Hindlimb muscle (tissue), 1 donor: ENCODE results near the gene ACSM6. TPM values are rescaled to one million over a fixed set of nuclear protein-coding genes. Genes with fewer than 3 reads are reported as not detected.
A peak's percentile ranks its signal among the peaks of the same experiment; 100 is the strongest.

ENCODE experiments used
- DNase-seq: peaks from one replicate; pipeline ENCODE4 v3.0.0-alpha.2; 2013
- polyA plus RNA-seq: library from polyadenylated mRNA; unstranded; fragments of 120-200 nt; gene quantifications from one replicate; pipeline ENCODE4 v1.2.1, GENCODE V29; 2013; ENCODE audit not compliant: insufficient read length

Gene ACSM6
- polyA plus RNA-seq, 1 donor = not detected

DNA sequence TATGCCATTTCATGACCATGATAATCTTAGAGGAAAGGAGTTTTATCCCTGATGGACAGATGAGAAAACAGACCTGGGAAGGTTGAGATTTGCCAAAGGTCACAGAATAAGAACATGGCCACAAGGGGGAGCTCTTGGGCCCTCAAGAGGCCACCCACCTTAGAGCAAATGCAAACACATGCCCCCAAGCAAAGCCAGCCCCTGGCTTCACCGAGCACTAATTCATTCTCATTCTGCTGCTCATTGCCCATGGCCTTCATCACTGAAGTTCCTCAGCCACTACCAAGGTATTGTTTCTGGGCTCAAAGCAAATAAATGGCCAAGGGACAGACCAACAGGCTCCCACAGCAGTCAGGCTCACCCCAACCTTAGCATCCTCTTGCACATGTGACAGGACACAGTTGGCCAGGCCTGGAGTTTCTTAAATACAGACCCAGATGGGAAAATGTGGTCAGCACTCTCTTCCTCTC is 52.6 kb downstream of the ACSM6 start:
- peak; percentile 54 for DNase-seq

DNA sequence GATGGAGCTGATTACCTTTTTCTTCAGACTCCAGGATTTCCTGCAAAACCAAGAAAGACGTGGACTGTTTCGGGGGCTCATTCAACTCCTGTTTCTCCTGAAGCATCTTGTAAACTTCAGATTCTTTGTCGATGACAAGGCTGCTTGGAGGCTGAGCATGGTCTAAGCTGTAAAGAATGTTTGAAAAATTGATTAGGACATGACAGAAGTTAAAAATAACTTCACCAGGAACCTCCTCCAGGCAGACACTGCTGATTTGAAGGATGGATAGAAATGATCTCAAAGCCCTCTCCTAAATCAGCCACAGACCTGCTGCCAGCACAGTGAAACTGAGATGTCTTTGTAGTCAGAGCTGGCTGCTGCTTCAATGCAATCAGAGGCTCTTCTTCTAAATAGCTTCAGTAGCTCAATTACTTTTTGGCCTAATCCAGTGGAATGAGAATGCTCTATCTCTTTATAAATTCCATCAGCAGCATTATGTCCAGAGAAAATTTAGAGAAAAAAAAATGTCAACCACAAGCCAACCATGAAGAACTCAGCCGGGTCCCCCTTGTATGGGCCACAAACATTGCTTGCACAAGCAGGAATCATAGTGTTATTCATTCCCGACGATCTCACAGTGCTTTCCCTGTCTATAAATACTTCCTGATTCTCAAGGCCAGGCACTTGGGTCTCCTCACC is 53.3 kb downstream of the ACSM6 start:
- DNase-seq = no peak

DNA sequence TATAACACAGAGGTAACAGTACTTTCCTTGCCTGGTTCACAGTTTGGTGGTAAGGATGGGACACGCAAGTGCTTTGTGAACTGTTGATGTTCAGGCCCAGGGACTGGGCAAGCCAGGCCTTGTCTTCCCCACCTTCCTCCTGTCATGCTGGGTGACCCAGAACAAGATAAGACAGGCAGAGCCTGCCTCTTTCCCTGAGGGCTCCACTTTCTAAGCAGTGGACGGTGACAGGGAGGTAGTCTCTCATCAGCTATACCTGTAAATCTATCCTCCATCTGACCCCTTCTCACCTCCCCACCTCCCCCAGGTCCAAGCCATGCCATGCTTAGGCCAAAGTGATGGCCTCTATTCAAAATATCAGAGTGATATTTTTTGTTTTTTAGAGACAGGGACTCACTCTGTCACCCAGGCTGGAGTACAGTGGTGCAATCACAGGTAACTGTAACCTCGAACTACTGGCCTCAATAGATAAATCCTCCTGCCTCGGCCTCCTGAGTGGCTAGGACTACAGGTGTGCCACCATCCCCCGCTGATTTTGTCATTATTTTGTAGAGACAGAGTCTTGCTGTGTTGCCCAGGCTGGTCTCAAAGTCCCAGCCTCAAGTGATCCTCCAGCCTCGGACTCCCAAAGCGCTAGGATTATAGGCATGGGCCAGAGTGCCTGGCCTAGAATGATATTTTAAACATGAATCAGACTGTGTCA is 54.0 kb downstream of the ACSM6 start:
- DNase-seq = no peak

GRCh38 chr10:95248989-95249388 is 55.0 kb downstream of the ACSM6 start:
- DNase-seq = no peak

DNA sequence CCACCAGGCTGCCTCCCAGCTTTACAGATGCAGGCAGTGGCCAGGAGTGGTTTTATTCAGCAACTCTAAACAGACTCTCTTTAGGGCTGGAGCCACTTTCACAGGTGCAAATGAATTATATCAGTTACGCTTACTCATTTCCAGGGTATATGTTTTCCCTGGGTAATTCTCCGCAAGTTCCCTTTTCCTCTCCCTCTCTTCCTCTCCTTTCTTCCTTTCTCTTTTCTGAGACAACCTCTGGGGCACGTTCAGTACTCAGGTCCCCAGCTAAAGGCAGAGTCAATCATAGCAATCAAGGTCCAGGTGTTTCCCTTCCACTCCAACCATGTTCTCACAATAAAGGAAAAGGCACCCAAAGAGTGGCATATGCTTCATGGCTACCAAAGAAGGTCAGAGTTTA is 55.4 kb downstream of the ACSM6 start:
- no peak for DNase-seq

GRCh38 chr10:95250856-95251255 is 56.8 kb downstream of the ACSM6 start:
- no peak for DNase-seq

DNA sequence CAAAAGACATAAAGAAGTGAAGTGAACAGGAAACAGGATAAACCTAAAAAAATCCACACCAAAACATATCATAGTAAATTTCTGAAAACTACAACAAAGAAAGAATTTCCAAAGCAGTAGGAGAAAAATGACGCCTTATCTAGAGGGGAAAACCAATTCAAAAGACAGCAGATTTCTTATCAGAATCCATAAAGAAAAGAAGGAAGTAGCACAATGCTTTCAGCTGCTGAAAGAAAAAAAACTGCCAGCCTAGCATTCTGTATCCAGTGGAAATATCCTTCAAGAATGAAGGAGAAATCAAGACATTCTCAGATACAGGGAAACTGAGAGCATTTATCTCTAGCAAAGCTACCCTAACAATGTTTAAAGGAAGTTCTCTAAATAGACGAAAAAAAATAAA is 59.0 kb downstream of the ACSM6 start:
- no peak for DNase-seq

DNA sequence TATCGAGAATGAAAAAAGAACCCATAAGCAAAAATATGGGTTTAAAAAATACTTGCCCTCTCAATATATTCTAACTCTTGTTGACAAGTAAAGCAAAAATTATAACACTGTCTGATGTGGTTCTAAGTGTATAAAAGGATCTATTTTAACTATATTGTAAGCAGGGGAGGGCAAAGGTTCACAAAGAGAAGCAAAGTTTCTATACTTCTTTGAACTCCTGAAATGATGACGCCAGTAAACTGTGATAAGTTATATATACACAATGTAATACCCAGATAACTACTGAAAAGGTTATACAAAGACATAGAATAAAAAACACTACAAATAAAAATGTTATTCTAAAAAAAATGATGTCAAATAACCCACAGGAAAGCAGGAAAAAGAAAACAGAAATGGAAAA is 59.6 kb downstream of the ACSM6 start:
- DNase-seq = no peak

DNA sequence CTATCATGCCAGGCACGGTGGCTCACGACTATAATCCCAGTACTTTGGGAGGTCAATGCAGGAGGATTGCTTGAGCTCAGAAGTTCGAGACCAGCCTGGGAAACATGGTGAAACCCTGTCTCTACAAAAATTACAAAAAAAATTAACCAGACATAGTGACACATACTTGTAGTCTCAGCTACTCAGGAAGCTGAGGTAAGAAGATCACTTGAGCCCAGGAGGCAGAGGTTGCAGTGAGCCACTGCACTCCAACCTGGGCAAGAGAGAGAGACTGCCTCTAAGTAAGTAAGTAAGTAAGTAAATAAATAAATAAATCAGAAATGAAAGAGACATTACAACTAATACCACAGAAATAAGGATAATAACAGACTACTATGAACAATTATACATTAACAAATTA is 60.6 kb downstream of the ACSM6 start:
- DNase-seq = no peak

- DNase-seq = no peak
Observed at GRCh38 chr10:95256268-95256667, 62.2 kb downstream of the ACSM6 start.

GRCh38 chr10:95257849-95258248 is 63.8 kb downstream of the ACSM6 start:
- no peak for DNase-seq

GRCh38 chr10:95260397-95260881 is 66.4 kb downstream of the ACSM6 start:
- no peak for DNase-seq

GRCh38 chr10:95260909-95261552 is 67.0 kb downstream of the ACSM6 start:
- DNase-seq = no peak

GRCh38 chr10:95261926-95262325 is 67.9 kb downstream of the ACSM6 start:
- DNase-seq = no peak

DNA sequence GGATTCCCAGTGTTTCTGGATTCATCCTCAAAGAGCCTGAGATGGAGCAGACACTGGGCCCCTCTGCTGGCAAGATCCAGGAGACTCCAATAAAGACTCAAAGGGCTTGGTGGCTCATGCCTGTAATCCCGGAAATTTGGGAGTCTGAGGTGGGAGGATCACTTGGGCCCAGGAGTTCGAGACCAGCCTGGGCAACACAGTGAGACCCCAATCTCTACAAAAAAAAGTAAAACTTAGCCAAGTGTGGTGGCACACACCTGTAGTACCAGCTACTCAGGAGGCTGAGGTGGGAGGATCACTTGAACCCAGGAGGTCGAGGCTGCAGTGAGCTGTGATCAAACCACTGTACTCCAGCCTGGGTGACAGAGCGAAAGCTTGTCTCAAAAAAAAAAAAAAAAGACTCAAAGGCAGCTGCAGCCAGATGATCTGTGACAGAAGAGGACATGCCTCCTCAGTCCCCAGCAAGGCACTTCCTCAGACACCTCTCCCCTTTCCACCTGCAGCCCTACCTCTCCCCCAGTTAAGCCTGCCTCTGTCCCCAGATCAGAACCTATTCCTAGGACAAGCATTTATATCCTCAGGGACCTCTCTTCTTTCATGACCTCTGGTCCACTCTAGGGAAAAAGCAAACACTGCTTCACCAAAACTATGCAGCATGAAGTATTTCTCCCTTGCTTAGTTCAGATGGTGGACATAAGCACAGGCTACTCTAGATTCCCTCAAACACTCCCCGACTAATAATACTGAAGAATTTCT is 68.9 kb downstream of the ACSM6 start:
- DNase-seq = no peak

DNA sequence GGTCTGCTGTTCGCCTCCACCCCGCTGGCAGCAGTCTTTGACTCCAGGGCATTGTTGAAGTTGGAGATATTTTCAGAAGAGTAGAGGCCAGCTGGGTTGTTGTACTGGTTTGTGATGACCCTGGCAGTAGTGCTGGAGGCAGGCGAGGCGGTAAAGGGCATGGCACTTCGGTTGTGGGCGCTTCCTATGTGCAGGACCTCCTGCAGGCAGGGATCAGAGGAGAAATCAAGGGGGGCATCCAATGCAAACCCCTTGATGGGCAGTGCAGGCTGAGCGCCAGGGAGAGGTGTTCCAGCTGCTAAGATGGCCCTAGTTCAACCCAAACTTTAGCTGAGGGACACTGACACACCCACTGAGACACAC is 69.8 kb downstream of the ACSM6 start:
- DNase-seq = no peak

GRCh38 chr10:95264227-95265051 is 70.4 kb downstream of the ACSM6 start:
- DNase-seq = no peak

GRCh38 chr10:95265572-95265971 is 71.5 kb downstream of the ACSM6 start:
- DNase-seq = no peak

DNA sequence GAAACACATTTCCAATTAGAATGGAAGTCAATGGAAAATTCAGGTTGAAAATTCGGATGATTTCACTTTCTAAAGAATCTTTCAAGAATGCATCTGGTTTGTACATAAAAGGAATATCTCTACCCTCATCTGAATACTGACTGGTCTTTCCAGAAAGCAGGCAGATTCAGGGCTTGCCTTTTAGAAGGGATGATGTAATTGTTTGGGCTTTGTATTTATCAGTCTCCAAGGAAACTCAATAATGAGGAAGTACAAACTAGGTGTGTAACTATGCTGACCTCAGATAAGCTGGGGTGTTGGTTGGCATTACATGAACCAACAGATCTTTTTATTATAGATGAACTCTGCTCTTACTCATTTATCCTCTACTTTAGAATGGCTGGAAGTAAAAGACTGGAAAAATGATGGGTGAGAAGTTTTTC is 72.6 kb downstream of the ACSM6 start:
- DNase-seq = no peak

GRCh38 chr10:95267251-95267650 is 73.2 kb downstream of the ACSM6 start:
- DNase-seq = no peak

GRCh38 chr10:95268438-95268837 is 74.4 kb downstream of the ACSM6 start:
- no peak for DNase-seq
